Coronary artery (tissue), 2 donors: Measurements from ENCODE around the gene OSGEP.
A peak's percentile ranks its signal among the peaks of the same experiment; 100 is the strongest.

ENCODE experiments used
- DNase-seq: peaks from one replicate; pipeline ENCODE4 v3.0.0-alpha.2; 2017; ENCODE audit warnings: low spot score
- H3K27ac ChIP-seq, 2 donors: fragments of 200-600 bp; sonication (generic); one replicate each; pipeline ENCODE4 v1.5.1; 2016 to 2019
- H3K4me3 ChIP-seq: fragments of 200-600 bp; sonication (generic); 2 replicates; pipeline ENCODE4 v1.5.1; 2016; ENCODE audit warnings: mild to moderate bottlenecking, moderate library complexity
- TF ChIP-seq, protein P1 (sequence below): fragments of 200-600 bp; sonication (generic); IDR thresholded peaks from one replicate; pipeline ENCODE4 v1.5.1; 2019; ENCODE audit warnings: antibody characterized with exemption

Gene OSGEP

DNA sequence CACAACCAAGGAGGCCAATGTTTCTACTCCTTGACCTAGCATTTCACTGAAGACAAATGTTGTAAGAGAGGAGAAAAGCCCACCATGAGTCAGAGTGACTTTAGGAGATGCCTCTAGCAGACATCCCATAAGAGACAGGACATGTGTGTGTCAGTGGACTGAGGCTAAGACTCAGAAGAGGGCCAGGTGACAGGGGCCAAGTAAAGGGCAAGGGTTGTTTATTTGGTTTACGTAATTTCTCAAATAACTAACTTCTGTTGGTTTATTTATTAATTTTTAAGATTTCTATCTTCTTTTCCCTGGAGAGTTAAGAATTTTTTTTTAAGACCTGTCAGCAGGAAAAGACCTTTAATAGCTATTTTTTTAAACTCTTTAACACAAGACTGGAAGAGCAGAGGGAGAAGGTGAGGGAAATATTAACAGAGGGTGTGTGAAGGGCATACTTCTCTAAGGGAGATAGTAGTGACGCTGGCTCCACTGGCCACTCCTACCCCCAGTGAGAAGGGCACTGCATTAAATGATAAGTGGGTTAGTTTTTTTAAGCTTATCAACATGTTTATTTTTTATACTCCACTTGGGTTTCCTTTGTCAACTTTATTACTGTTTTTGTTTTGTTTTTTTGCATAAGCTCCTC is 18.0 kb upstream of the OSGEP start:
- H3K4me3 ChIP-seq: no peak overlapping the region
- no peak for DNase-seq
- no peak overlapping the region for H3K27ac ChIP-seq
- TF ChIP-seq, protein P1, sequence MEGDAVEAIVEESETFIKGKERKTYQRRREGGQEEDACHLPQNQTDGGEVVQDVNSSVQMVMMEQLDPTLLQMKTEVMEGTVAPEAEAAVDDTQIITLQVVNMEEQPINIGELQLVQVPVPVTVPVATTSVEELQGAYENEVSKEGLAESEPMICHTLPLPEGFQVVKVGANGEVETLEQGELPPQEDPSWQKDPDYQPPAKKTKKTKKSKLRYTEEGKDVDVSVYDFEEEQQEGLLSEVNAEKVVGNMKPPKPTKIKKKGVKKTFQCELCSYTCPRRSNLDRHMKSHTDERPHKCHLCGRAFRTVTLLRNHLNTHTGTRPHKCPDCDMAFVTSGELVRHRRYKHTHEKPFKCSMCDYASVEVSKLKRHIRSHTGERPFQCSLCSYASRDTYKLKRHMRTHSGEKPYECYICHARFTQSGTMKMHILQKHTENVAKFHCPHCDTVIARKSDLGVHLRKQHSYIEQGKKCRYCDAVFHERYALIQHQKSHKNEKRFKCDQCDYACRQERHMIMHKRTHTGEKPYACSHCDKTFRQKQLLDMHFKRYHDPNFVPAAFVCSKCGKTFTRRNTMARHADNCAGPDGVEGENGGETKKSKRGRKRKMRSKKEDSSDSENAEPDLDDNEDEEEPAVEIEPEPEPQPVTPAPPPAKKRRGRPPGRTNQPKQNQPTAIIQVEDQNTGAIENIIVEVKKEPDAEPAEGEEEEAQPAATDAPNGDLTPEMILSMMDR: no peak

DNA sequence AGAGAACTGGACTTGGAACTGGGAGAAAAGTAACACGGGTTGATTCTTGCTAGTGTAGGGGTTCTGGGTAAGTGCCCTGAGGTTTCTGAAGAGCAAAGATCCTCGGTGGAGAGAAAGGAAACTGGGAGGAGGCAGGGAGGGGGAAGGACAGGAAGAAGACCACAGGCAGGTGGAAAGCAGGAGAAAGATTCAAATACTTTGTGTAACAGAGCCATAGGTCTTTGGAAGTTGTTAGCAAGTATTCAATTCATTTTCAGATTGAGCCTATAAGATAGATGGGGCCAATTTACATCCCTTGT is 15.9 kb upstream of the OSGEP start:
- H3K4me3 ChIP-seq: peak overlapping the region; percentile 89
- TF ChIP-seq, protein P1: no peak
- peak overlapping the region in 1 of 2 donors; percentile 97 for H3K27ac ChIP-seq
- DNase-seq: no peak

DNA sequence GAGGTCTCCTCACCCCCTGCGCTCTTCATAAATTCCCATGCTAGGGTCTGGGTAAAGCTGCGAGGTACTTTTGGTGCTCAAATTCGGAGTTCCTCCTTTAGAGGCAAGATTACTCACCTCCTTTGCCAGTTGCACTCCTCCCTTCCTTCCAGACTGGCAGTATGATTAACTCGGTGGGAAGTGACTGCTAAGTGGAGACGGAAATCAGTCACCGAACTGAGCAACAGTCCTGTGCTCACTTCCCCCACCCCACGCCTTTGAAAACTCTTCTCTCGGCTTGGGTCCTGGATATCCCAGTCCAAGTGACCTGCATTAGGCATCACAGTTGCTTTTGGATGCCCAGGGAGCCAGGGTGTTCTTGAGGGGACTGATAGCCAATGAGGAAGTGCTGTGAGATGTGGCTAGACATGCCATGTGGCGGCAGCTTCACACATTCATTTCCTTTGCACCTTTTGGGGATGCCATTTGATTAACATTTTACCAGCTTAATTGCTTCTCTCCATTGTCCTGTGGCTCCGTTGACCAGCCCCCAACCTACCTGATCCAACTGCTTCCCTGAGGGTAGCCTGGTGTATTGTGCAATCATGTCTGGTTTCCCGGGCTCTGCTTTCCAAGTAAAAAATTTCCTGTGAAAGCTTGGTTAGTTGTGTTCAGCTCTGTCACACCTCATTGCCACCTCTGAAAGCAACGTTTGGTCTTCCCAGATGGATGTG is 15.4 kb upstream of the OSGEP start:
- TF ChIP-seq, protein P1: no peak
- peak; percentile 78 for DNase-seq
- peak overlapping the region; percentile 75 to 97 for H3K27ac ChIP-seq
- peak overlapping the region; percentile 89 for H3K4me3 ChIP-seq

DNA sequence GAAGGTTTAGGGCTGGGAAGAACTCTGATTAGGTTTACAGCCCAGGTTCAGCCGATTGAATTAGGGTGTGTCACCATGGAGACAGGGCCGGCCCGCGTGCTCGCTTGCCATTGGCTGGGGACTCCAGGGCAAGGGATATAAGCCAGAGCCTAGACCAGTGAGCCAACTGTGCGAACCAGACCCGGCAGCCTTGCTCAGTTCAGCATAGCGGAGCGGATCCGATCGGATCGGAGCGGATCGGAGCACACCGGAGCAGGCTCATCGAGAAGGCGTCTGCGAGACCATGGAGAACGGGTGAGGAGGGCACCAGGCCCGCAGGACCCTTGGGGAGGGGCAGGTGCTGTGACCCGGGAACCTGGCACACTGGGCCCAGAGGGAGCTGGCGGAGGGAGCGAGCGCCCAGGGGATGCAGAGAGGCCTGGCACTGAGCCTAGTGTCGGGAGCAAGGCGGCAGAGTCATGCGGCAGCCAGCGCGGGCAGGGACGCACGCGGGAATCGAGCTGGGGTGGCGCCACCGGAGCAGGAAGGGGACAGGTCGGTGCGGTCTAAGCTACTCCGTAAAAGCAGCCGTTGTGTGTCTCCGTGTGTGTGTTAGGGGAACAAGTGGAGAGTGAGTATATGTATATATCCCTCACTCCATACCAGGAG is 14.8 kb upstream of the OSGEP start, which contains the start of gene PNP:
Gene PNP (plus strand): TSS at position 165 of the 648 bp plus-strand sequence. CDS start 119 bp downstream, at position 284.
- H3K27ac ChIP-seq: peak within 1 kb of the TSS; percentile 75 to 97
- DNase-seq: peak; percentile 93
- TF ChIP-seq, protein P1: no peak
- peak within 1 kb of the TSS; percentile 89 for H3K4me3 ChIP-seq

DNA sequence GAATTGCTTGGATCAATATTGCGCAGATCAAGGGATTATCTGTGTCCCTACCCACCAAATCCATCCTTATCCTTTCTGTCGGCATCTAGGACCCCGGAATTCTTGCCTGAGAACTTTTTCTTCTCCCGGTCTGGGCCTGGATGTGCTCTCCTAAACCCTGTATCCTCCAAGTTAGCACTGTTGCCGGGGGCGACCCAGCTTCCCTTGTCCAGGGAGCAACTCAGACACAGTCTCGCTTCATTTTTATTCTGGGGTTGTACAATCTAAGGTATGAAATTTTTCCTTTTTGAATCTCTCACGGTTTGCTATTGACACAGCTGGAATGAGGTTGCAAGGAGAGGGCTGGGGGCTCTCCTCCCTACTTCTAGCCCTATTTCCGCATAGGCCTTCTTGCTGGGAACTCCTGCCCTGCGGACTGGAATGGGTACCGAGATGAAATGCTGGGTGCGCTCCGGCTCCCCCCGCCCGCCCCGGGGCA is 14.2 kb upstream of the OSGEP start:
- DNase-seq: no peak
- TF ChIP-seq, protein P1: no peak
- H3K27ac ChIP-seq: peak overlapping the region; percentile 75 to 97
- peak overlapping the region; percentile 89 for H3K4me3 ChIP-seq

DNA sequence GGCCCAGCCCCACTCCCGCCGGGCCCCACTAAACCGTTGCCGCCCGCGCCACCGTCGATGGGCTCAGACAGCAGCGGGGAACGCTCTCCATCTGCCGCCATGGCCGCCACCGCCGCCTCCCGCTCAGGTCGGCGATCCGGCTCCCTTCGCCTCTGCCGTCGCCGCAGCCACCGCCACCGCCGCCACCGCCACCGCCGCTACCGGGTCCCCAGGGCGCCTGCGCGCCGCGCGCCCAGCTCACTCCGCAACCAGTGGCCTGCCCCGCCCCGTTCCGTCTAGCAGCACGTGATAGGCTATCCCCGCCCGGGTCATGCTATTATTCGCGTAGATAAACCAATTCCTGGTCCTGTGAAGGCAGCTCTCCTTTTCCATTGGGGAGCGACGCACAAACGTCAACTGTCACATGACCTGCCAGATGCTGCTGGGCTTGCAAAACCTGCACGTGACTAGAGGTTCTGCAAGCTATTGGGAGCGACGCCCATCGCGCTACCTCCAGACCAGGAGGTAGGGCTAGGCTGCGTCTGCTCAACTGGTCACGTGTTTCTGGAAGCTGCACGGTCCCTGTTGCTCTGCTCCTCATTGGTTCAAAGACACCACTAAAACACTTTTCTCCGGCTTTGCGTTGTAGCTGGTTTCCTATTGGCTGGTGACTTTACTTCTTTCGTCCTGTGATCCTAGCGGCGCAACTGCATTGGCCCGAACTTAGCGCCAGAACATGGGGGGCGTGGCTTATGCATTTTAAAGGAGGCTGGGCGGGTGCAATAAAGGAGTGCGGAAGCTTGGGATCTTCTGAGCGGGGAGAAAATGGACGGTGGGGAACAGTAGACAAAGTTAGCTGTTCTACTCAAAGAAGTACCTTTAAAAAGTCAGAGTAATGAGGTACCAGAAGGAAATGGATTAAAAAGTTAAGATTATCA is 6.9 kb upstream of the OSGEP start, which contains the start of gene PIP4P1:
Gene PIP4P1 (minus strand): TSS at position 210 of the 917 bp plus-strand sequence. CDS start 109 bp downstream, at position 101.
- TF ChIP-seq, protein P1: no peak
- peak; percentile 100 for DNase-seq
- Histone ChIP-seq H3K4me3 (peak within 1 kb of the TSS; percentile 81), H3K27ac (peak within 1 kb of the TSS; percentile 93 to 94)
